Measurements from ENCODE around the gene FRMD4A. TPM values are rescaled to one million over a fixed set of nuclear protein-coding genes. Genes with fewer than 3 reads are reported as not detected.
A peak's percentile ranks its signal among the peaks of the same experiment; 100 is the strongest.

FRMD4A gene
- total RNA-seq, 2 donors from 2014 or later = 8.6 to 10.2 TPM

DNA sequence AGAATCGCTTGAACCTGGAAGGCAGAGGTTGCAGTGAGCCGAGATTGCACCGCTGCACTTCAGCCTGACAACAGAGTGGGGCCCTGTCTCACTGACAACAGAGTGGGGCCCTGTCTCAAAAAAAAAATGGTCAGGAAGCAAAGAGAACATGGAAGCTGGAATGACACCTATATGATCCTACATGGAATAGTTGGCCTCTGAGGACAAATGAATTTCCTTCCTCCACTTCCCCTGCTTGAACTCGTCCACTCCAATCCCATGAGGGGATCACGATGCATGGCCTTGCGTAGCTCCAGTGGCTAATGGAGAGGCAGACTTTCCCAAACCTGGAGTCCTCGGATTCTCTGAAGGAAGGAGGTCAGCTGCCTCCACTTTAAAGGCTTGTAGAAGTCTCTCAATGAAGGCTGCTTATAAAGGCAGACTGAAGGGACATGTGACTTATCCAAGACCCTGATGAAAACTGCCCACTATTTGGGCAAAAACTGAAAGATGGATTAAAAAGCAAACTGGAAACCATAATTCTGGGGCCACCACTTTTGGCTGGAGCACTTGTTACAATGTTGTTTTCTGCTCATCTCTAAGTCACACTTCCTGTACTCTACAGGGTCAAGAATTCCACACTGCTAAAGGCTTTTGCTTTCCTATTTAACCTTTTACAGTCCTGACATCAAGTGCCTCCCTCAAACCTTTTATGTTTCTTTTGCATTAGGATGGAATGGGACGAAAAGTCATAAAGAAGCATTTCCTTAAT, 529.4 kb downstream of the FRMD4A start:
- H3K9ac ChIP-seq (ENCODE audit: low read depth in 2 of 2, low read length in 2 of 2) = no peak overlapping the region
- intact Hi-C loops (cut with DNase I) = no loop called here
- H3K9me3 ChIP-seq = no peaks in the 10 kb centered on the region

DNA sequence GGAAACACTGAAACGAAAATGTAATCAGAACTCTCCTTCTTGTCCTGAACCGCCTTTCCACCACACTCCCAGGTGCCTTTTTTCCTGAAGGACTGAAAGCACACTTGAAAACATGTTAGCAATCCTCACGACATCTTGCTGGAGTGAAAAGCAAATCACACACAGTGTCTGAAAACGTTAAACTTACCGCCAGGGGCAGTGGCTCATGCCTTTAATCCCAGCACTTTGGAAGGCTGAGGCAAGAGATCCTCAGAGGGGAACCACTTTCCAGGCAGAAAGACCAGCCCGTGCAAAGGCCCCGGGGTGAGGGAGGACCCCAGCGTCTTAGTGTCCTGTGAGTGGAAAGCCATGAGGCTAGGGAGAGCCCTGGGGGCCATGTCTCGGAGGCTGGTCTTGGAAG, 533.6 kb downstream of the FRMD4A start:
- no peaks in the 10 kb centered on the region for H3K27me3 ChIP-seq
- H3K4me1 ChIP-seq = no peaks in the 10 kb centered on the region
- no peaks in the 10 kb centered on the region for H3K9me3 ChIP-seq
- no peak for DNase-seq
- no peak overlapping the region for H3K4me3 ChIP-seq
- intact Hi-C loops (cut with DNase I) = no loop called here
- no peak overlapping the region for H3K27ac ChIP-seq
- no peak overlapping the region for H3K9ac ChIP-seq (ENCODE audit: low read depth in 2 of 2, low read length in 2 of 2)
- TF ChIP-seq, protein P1, sequence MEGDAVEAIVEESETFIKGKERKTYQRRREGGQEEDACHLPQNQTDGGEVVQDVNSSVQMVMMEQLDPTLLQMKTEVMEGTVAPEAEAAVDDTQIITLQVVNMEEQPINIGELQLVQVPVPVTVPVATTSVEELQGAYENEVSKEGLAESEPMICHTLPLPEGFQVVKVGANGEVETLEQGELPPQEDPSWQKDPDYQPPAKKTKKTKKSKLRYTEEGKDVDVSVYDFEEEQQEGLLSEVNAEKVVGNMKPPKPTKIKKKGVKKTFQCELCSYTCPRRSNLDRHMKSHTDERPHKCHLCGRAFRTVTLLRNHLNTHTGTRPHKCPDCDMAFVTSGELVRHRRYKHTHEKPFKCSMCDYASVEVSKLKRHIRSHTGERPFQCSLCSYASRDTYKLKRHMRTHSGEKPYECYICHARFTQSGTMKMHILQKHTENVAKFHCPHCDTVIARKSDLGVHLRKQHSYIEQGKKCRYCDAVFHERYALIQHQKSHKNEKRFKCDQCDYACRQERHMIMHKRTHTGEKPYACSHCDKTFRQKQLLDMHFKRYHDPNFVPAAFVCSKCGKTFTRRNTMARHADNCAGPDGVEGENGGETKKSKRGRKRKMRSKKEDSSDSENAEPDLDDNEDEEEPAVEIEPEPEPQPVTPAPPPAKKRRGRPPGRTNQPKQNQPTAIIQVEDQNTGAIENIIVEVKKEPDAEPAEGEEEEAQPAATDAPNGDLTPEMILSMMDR (IDR thresholded peaks at IDR 0.05) = no peak
- no peaks in the 10 kb centered on the region for H3K36me3 ChIP-seq

More for the DNA sequence above, 529.4 kb downstream of the FRMD4A start:
- Histone ChIP-seq H3K4me3 (no peak overlapping the region), H3K36me3 (no peaks in the 10 kb centered on the region), H3K4me1 (no peaks in the 10 kb centered on the region), H3K27me3 (no peaks in the 10 kb centered on the region), H3K27ac (no peak overlapping the region)
- TF ChIP-seq, protein P1 (IDR thresholded peaks at IDR 0.05) = no peak
- DNase-seq = no peak

GRCh38 chr10:13795653-13796555, 534.8 kb downstream of the FRMD4A start:
- Histone ChIP-seq H3K36me3 (no peaks in the 10 kb centered on the region), H3K4me1 (no peaks in the 10 kb centered on the region), H3K27ac (no peak overlapping the region), H3K4me3 (no peak overlapping the region), H3K27me3 (no peaks in the 10 kb centered on the region), H3K9ac (ENCODE audit: low read depth in 2 of 2, low read length in 2 of 2) (no peak overlapping the region), H3K9me3 (no peaks in the 10 kb centered on the region)
- DNase-seq = no peak
- intact Hi-C loops (cut with DNase I) = no loop called here
- TF ChIP-seq, protein P1 (IDR thresholded peaks at IDR 0.05) = no peak

- no peak for DNase-seq
- Histone ChIP-seq H3K4me3 (no peak overlapping the region), H3K9me3 (no peaks in the 10 kb centered on the region), H3K4me1 (no peaks in the 10 kb centered on the region), H3K27me3 (no peaks in the 10 kb centered on the region), H3K36me3 (no peaks in the 10 kb centered on the region), H3K9ac (ENCODE audit: low read depth in 2 of 2, low read length in 2 of 2) (no peak overlapping the region), H3K27ac (no peak overlapping the region)
- intact Hi-C loops (cut with DNase I) = no loop called here
- TF ChIP-seq, protein P1 (IDR thresholded peaks at IDR 0.05) = no peak
Measured at GRCh38 chr10:13794992-13795612, 535.6 kb downstream of the FRMD4A start.

DNA sequence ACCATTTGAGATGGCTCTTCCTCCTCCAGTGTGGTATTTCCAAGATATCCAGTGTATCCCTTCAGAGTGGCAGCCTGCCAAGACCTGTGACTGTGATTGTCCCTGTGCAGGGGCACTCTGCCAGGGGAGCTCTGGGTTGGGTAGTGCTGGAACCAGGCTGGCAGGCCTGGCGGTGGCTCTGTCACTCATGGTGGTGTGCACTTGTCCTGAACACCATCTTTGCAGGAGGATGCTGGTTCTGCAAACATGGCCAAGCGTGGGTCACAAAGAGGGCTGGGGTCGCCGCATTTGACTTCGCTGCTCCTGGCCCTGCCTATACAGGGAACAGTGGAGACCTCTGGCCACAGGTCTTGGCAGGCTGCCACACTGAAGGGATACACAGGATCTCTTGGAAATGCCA, 538.7 kb downstream of the FRMD4A start:
- intact Hi-C loops (cut with DNase I) = no loop called here
- H3K4me1 ChIP-seq = no peaks in the 10 kb centered on the region
- DNase-seq = peak; percentile 38
- H3K36me3 ChIP-seq = no peaks in the 10 kb centered on the region
- H3K4me3 ChIP-seq = no peak overlapping the region
- TF ChIP-seq, protein P1 (IDR thresholded peaks at IDR 0.05) = no peak
- no peak overlapping the region for H3K9ac ChIP-seq (ENCODE audit: low read depth in 2 of 2, low read length in 2 of 2)
- no peaks in the 10 kb centered on the region for H3K27me3 ChIP-seq
- H3K27ac ChIP-seq = no peak overlapping the region
- no peaks in the 10 kb centered on the region for H3K9me3 ChIP-seq
